Thyroid gland (tissue), 4 donors: Measurements from ENCODE around the gene MLNR. TPM values are rescaled to one million over a fixed set of nuclear protein-coding genes. Genes with fewer than 3 reads are reported as not detected.
A peak's percentile ranks its signal among the peaks of the same experiment; 100 is the strongest.

ENCODE experiments used
- DNase-seq, 2 donors: peaks; one replicate each; pipeline ENCODE4 v3.0.0-alpha.2; 2019
- H3K27ac ChIP-seq, 3 donors: fragments of 200-600 bp; sonication (generic); 1 replicate in 2 of 3; 2 replicates in 1 of 3; pipeline ENCODE4 v1.5.1; 2016 to 2019; ENCODE audit warnings: mild to moderate bottlenecking in 1 of 3, moderate library complexity in 1 of 3
- H3K27me3 ChIP-seq: fragments of 200-600 bp; sonication (generic); one replicate; pipeline ENCODE4 v1.5.1; 2019
- H3K36me3 ChIP-seq, 2 donors: fragments of 200-600 bp; sonication (generic); one replicate each; pipeline ENCODE4 v1.5.1; 2016 to 2019
- H3K4me1 ChIP-seq, 2 donors: fragments of 200-600 bp; sonication (generic); one replicate each; pipeline ENCODE4 v1.5.1; 2017 to 2019
- H3K4me3 ChIP-seq, 3 donors: fragments of 200-600 bp; sonication (generic); replicated peaks in 1 of 3; 1 replicate in 2 of 3; 2 replicates in 1 of 3; pipeline ENCODE4 v1.5.1; 2016; ENCODE audit warnings: mild to moderate bottlenecking in 1 of 3
- H3K9me3 ChIP-seq: fragments of 200-600 bp; sonication (generic); one replicate; pipeline ENCODE4 v1.5.1; 2017
- CTCF ChIP-seq, 6 experiments: fragments of 200-600 bp in 3 of 6; fragments of 450-650 bp in 3 of 6; sonication (generic) in 3 of 6; IDR thresholded peaks; one replicate each; pipeline ENCODE4 v1.5.1; 2016 to 2019; ENCODE audit warnings: antibody characterized with exemption in 6 of 6, mild to moderate bottlenecking in 2 of 6, inconsistent platforms in 1 of 6, moderate library complexity in 1 of 6
- POLR2A ChIP-seq, 2 donors: fragments of 450-650 bp; IDR thresholded peaks; one replicate each; pipeline ENCODE4 v1.6.1; 2017; ENCODE audit warnings: antibody characterized with exemption in 2 of 2, mild to moderate bottlenecking in 2 of 2, moderate library complexity in 1 of 2
- WGBS, 2 donors: methylation state at CpG; one replicate each; pipeline ENCODE4 v1.1.5; 2017; 5-methylcytosine and 5-hydroxymethylcytosine counted together
- intact Hi-C: fragments of 100-400 bp; cut with DNase I; formaldehyde crosslinking; loops from one replicate; pipeline ENCODE4 v1.15.1; 2023
- total RNA-seq, 4 donors: library from RNA; depleted of rRNA; stranded (reverse); fragments of >200 nt; gene quantifications; one replicate each; pipeline ENCODE4 v1.2.3, GENCODE V29; 2016

The MLNR gene
- 1 to 10 TPM; 1.1 to 6.5 (median 1.2) TPM for total RNA-seq

GRCh38 chr13:49220036-49220855, at the start of gene MLNR:
MLNR (plus strand) TSS chr13:49220338; CDS start chr13:49220338, 0 bp downstream.
- no peaks in the 10 kb centered on the region for H3K27me3 ChIP-seq
- intact Hi-C loops: no loop called here
- H3K36me3 ChIP-seq: no peaks in the 10 kb centered on the region
- H3K4me1 ChIP-seq: peaks cover 2 to 19% of the 10 kb centered on the region in 2 donors
- no peaks in the 10 kb centered on the region for H3K9me3 ChIP-seq
- peak; percentile 45 to 53 for DNase-seq
- peak within 1 kb of the TSS in 1 of 3 donors; percentile 28 for H3K4me3 ChIP-seq
- H3K27ac ChIP-seq: no peak within 1 kb of the TSS
- TF ChIP-seq CTCF (IDR thresholded peaks at IDR 0.05) (peak in 2 of 6 experiments; percentile 10 to 29), POLR2A (IDR thresholded peaks at IDR 0.05) (peak in 1 of 2 donors; percentile 36)
- WGBS, 2 donors: 0 to 5% methylated on average over 1 to 18 of the region's 111 CpGs

- intact Hi-C loops: no loop called here
- DNase-seq: no peak
- H3K4me3 ChIP-seq: no peak overlapping the region
- peaks cover 0 to 13% of the 10 kb centered on the region in 2 donors for H3K36me3 ChIP-seq
- H3K27ac ChIP-seq: no peak overlapping the region
- no peaks in the 10 kb centered on the region for H3K4me1 ChIP-seq
- TF ChIP-seq POLR2A (IDR thresholded peaks at IDR 0.05) (no peak), CTCF (IDR thresholded peaks at IDR 0.05) (no peak)
- no peaks in the 10 kb centered on the region for H3K27me3 ChIP-seq
- no peaks in the 10 kb centered on the region for H3K9me3 ChIP-seq
These were observed 48.8 kb upstream of the MLNR start for GRCh38 chr13:49171359-49171758.

- peaks cover 22 to 25% of the 10 kb centered on the region in 2 donors for H3K36me3 ChIP-seq
- intact Hi-C loops: no loop called here
- TF ChIP-seq CTCF (IDR thresholded peaks at IDR 0.05): no peak
- TF ChIP-seq POLR2A (IDR thresholded peaks at IDR 0.05): no peak
- no peaks in the 10 kb centered on the region for H3K9me3 ChIP-seq
- 73 to 79% methylated on average over 1 of the region's 1 CpG for WGBS, 2 donors
- no peak for DNase-seq
- no peaks in the 10 kb centered on the region for H3K4me1 ChIP-seq
- no peaks in the 10 kb centered on the region for H3K27me3 ChIP-seq
- H3K4me3 ChIP-seq: no peak overlapping the region
- no peak overlapping the region for H3K27ac ChIP-seq
These were observed 36.3 kb upstream of the MLNR start for GRCh38 chr13:49183672-49184325.

- no peak for TF ChIP-seq CTCF (IDR thresholded peaks at IDR 0.05)
- no peak for TF ChIP-seq POLR2A (IDR thresholded peaks at IDR 0.05)
- Histone ChIP-seq H3K27me3 (no peaks in the 10 kb centered on the region), H3K4me1 (no peaks in the 10 kb centered on the region), H3K27ac (no peak overlapping the region), H3K9me3 (no peaks in the 10 kb centered on the region), H3K36me3 (peaks cover 21 to 23% of the 10 kb centered on the region in 2 donors), H3K4me3 (no peak overlapping the region)
- 80 to 82% methylated on average over 4 of the region's 4 CpGs for WGBS, 2 donors
- DNase-seq: no peak
- intact Hi-C loops: no loop called here
These were observed 35.5 kb upstream of the MLNR start for GRCh38 chr13:49184621-49185020.

- Histone ChIP-seq H3K27me3 (no peaks in the 10 kb centered on the region), H3K36me3 (peaks cover 21 to 23% of the 10 kb centered on the region in 2 donors), H3K27ac (no peak overlapping the region), H3K9me3 (no peaks in the 10 kb centered on the region), H3K4me3 (no peak overlapping the region), H3K4me1 (no peaks in the 10 kb centered on the region)
- no peak for DNase-seq
- intact Hi-C loops: no loop called here
- TF ChIP-seq POLR2A (IDR thresholded peaks at IDR 0.05) (no peak), CTCF (IDR thresholded peaks at IDR 0.05) (no peak)
- 56 to 67% methylated on average over 1 of the region's 1 CpG for WGBS, 2 donors
These were observed 34.9 kb upstream of the MLNR start for GRCh38 chr13:49185264-49185663.
